Embryonic facial prominence (tissue), 1 donor: ENCODE results near the gene HPRT1.
A peak's percentile ranks its signal among the peaks of the same experiment; 100 is the strongest.
"Not testable (repeated sequence)": the region's sequence is repeated elsewhere in the genome, so short reads cannot be mapped to it uniquely, and the experiment has no call there.

Source experiments
- DNase-seq: peaks from one replicate; pipeline ENCODE4 v3.0.0-alpha.2; 2016; ENCODE audit errors: extremely low spot score

Gene HPRT1, protein sequence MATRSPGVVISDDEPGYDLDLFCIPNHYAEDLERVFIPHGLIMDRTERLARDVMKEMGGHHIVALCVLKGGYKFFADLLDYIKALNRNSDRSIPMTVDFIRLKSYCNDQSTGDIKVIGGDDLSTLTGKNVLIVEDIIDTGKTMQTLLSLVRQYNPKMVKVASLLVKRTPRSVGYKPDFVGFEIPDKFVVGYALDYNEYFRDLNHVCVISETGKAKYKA

DNA sequence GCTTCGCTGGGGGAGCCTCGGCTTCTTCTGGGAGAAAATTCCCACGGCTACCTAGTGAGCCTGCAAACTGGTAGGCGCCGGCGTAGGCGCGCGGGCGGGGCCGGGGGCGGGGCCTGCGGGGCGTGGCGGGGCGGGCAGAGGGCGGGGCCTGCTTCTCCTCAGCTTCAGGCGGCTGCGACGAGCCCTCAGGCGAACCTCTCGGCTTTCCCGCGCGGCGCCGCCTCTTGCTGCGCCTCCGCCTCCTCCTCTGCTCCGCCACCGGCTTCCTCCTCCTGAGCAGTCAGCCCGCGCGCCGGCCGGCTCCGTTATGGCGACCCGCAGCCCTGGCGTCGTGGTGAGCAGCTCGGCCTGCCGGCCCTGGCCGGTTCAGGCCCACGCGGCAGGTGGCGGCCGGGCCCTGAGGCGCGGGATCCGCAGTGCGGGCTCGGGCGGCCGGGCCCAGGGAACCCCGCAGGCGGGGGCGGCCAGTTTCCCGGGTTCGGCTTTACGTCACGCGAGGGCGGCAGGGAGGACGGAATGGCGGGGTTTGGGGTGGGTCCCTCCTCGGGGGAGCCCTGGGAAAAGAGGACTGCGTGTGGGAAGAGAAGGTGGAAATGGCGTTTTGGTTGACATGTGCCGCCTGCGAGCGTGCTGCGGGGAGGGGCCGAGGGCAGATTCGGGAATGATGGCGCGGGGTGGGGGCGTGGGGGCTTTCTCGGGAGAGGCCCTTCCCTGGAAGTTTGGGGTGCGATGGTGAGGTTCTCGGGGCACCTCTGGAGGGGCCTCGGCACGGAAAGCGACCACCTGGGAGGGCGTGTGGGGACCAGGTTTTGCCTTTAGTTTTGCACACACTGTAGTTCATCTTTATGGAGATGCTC is at the start of gene HPRT1:
HPRT1 (plus strand) TSS at position 161 of the 857 bp plus-strand sequence; CDS start at position 308, 147 bp downstream.
- peak; percentile 51 for DNase-seq

DNA sequence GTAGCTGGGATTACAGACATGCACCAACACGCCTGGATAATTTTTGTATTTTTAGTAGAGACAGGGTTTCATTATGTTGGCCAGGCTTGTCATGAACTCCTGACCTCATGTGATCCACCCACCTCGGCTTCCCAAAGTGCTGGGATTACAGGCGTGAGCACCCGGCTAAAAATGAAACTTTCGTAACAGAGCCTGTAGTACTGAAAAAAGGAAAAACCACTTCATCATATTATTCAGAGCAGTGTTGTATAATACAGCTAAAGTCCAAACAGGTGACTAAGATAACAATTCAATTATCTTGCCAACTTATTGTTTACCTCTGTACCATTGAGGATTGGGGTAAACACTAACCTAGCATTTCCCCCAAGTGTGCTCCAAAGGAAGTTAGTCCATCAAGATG is 43.9 kb upstream of the HPRT1 start:
- DNase-seq = no peak

DNA sequence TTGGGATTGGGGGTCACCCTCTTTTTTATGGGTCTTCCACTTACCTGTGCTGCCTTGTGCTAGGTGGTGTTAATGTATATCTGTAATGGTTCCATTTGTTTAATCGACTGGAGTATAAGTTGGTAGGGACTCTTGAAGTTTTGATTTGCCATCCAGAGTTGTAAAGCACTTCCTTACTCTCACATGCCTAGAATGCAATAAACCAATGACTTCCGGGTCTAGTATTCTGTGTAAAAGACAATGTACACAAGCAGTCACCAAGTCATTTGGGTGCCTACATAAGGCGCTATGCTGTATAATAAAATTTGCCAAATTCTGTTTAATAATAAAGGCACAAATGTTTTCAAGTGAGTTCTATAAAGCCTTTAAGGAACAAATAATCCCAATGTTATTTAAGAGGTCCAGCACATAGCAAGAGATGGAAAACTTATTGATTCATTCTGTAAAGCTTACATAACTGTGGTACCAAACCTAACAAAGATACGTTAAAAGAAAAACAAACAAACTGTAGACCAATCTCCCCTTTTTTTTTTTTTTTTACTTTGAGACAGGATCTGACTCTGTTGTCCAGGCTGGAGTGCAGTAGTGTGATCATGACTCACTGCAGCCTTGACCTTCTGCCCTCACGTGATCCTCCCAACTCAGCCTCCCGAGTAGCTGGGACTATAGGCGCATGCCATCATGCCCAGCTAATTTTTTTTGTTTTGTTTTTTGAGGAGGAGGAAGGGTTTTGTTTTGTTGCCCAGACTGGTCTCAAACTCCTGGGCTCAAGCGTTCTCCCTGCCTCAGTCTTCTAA is 41.5 kb upstream of the HPRT1 start:
- DNase-seq = no peak

DNA sequence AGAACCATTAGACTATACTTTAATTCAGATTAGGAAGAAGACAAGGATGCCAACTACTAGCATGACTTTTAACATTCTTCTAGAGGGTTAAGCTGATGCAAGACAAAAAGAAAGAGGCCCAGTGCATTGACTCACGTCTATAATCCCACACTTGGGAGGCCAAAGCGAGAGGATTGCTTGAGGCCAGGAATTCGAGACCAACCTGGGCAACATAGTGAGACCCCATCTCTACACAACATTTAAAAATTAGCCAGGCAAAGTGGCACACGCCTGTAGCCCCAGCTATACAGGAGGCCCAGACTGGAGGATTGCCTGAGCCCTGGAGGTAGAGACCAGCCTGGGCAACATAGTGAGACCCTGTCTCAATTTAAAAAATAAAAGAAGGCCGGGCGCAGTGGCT is 40.2 kb upstream of the HPRT1 start:
- no peak for DNase-seq

DNA sequence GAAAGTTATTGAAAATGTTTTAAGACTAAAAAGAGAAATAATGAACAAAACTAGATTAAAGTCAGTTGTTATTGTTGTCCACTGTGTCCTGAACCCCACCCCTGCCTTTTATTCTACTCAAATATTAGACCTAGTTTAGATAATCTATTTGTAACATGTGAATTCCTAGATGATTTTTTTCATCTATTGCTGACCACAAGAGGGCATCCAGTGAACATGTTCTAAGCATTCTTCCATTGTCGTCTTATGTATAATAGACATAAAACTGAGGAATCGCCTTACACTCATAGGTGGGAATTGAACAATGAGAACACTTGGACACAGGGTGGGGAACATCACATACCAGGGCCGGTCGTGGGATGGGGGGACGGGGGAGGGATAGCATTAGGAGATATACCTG is 36.4 kb upstream of the HPRT1 start:
- DNase-seq = no peak

DNA sequence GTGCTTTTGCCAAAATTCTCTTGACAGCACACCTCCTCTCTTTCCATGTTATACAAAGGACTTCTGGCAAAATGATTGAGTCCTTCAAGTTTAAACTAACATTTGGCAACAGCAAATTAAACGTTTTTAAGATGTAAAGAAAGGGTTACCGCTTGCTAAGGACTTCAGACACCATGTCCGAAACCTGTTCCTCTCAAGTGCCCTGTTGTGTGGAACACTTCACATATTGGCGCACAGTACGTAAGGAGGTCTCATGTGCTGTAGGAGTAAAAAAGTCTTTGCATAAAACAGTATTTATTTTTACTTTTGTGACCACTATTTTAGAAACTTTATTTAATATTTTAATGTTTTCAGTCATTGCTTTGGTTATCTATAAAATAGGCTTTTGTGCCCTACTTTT is 33.7 kb upstream of the HPRT1 start:
- DNase-seq = no peak

DNA sequence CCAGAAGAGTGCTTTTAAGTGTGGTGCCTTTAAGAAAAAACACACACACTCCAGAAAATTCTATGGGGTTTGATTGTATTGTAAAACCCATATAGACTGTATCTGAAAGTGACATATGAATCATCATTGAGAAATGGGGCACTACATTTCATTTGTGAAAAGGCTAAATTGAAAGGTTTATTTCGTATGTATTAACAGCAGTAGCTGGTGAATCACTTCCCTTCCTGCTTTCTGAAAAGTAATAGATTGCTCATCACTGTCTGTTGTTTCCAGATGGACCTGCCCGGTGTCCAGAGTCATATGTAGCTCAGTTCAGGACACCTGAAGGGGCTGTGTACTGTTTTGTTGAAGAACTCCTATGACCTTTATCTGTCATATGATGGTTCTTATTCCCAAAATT is 28.1 kb upstream of the HPRT1 start:
- DNase-seq = no peak

DNA sequence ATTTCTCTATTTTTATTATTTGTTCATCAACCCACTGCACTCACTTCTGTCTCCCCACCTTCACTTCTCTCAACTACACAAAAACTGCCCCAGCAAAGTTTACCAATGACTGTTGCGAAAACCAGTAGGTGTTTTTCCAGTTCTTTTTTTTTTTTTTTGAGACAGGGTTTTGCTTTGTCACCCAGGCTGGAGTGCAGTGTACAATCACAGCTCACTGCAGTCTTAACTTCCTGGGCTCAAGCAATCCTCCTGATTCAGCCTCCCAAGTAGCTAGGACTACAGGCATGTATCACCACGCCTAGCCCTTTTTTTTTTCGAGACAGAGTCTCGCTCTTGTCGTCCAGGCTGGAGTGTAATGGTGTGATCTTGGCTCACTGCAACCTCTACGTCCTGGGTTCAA is 24.1 kb upstream of the HPRT1 start:
- no peak for DNase-seq

DNA sequence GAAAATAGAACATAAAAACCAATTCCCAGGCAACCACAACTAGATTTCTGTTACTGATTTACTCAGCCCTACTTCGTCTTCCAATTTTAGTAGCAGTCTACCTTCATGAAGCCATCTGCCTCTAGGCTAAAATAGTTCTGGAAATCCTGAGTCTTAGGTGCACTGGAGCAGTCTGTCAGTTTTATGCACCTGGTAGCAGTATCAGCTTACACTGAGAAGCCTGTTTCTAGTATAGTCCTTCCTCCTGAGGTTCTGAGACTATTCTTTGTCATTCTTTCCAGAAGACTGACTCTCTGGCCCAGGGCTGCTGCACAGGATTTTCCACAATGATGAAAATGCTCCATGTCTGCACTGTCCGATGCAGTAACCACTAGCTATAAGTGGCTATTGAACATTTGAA is 16.9 kb upstream of the HPRT1 start:
- DNase-seq = no peak

DNA sequence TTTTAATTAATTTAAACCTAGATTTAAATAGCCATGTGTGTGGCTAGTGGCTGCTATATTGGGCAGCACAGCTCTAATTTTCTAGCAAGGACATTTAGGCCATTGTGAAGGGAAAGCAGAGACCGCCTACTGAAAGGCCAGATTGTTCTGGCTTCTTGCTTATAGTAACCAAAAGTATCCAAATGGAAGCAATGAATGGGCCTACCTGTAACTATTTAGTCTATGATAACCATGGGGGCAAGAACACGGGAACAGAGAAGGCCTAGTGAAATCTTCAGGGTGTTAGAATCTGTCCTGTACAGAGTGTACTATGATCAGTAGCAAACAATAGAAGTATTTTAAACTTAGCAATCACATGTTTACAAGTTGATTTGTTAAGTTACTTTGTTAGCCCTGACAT is 16.5 kb upstream of the HPRT1 start:
- no peak for DNase-seq

DNA sequence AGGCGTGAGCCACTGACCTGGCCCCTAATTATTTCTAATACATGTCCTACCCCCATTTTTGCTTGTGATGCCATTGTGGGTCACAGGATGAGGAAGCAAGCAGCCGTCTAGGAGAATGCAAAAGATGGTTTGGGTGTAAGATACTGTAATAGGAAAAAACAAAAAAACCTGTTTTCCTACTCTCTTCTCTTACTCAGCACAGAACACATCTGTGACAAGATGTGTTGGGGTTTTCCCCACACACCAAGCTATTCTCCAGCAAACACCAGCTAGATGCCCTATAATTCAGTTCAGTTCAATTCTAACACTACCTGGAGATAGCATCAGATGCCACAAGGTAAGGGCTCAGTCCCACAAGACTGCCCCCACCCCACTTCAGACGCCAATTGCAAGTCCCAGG is 15.3 kb upstream of the HPRT1 start:
- no peak for DNase-seq

DNA sequence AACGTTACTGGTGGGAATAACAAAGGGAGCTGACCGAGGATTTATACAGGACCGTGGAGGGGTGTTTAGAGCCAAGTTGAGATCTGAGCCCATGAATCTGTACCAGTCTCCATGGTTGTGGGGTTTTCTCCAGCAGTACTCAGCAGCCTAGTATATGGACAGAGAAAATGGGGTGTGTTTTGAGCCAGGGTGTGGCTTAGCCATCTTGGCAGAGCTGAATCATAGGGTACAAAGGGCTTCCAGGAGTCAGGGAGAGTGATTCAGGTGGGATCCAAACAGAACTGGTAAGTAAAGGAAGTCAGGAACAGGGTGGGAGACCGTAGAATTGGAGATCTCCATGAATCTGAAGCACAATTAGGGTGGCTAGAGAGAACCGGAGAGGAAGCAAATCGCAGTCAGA is 7.4 kb upstream of the HPRT1 start:
- no peak for DNase-seq

DNA sequence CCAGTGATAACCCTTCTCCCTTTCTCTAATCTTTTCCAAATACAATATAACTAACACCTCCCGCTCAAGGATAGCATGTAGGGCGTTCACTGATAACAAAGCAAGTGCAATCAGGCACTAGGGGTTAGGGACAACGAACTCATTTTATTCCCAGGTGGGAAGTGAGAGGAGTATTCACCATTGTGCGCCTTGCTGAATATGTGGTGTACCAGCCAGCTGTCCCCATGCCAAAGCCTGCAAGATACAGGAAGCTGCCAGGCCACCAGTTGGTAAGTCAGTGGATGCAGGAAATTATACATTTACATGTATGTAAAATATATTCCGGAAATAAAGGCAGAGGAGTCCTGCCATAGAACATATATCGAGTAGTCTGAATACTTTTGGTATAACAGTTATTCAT is 6.3 kb upstream of the HPRT1 start:
- DNase-seq = no peak

DNA sequence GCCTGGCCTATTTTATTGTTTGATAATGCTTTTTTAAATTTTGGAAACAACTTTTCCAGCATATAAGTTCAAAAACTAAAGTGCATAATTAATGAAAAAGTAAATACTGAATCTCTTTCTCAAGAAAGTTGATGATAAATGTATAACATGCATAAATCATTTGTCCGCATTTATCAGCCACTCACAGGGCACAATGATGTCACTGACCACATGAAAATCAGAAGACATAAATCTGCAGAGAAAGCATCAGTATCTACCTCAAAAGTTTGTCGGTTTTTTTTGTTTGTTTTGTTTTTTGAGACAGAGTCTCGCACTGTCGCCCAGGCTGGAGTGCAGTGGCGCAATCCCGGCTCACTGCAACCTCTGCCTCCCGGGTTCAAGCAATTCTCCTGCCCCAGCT is 5.5 kb upstream of the HPRT1 start:
- DNase-seq = no peak

DNA sequence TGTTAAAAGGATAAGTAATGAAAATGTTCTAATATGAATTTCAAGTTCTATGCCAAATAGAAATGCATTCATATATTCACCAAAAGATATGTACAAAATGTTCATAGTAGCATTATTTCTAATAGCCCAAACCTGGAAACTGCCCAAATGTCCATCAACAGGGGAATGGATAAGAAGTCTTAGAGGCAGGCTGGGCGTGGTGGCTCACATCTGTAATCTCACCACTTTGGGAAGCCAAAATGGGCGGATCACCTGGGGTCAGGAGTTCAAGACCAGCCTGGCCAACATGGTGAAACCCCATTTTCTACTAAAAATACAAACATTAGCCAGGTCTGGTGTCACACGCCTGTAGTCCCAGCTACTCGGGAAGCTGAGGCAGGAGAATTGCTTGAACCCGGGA is 2.3 kb upstream of the HPRT1 start:
- DNase-seq = no peak

DNA sequence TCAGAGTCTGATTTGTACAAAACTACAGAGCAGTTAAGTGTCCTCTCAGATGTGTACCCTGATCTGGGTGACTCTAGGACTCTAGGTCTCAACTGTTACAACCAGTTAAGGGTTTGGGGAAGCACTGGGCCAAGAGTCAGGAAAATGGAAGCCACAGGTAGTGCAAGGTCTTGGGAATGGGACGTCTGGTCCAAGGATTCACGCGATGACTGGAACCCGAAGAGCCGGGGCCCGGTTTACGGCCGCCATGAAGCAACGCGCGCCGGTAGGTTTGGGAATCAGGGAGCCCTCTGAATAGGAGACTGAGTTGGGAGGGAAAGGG is 321 bp upstream of the HPRT1 start:
- no peak for DNase-seq

DNA sequence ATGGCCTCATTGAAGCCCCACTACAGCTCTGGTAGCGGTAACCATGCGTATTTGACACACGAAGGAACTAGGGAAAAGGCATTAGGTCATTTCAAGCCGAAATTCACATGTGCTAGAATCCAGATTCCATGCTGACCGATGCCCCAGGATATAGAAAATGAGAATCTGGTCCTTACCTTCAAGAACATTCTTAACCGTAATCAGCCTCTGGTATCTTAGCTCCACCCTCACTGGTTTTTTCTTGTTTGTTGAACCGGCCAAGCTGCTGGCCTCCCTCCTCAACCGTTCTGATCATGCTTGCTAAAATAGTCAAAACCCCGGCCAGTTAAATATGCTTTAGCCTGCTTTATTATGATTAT is 876 bp downstream of the HPRT1 start:
- no peak for DNase-seq

DNA sequence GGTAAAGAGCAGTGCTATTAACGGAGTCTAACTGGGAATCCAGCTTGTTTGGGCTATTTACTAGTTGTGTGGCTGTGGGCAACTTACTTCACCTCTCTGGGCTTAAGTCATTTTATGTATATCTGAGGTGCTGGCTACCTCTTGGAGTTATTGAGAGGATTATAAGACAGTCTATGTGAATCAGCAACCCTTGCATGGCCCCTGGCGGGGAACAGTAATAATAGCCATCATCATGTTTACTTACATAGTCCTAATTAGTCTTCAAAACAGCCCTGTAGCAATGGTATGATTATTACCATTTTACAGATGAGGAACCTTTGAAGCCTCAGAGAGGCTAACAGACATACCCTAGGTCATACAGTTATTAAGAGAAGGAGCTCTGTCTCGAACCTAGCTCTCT is 1.5 kb downstream of the HPRT1 start:
- no peak for DNase-seq

DNA sequence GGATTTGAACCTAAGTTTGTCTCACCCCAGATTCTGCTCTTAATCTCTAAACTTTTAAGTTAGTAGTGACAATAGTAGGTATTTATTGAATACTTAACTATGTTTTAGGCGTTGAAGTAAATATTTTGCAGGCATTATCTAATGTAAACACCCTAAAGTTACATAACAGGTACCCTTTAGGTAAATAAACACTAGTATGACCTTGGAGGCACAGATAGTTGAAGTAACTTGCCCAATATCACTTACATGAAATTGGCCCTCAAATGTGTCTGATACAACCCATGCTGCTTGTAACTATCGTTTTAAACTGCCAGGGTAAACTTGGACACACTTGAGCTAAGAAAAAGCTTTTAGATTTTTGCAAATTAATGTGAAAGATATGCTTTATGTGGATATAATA is 3.0 kb downstream of the HPRT1 start:
- no peak for DNase-seq

DNA sequence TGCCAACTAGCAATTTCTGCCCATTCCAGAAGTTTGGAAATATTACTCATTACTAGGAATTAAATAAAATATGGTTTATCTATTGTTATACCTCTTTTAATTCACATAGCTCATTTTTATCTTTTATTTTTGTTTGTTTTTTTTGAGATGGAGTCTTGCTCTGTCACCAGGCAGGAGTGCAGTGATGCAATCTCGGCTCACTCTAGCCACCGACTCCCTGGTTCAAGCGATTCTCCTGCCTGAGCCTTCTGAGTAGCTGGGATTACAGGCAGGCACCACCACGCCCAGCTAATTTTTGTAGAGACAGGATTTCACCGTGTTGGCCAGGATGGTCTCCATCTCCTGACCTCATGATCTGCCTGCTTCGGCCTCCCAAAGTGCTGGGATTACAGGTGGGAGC is 4.5 kb downstream of the HPRT1 start:
- not testable (repeated sequence) for DNase-seq

DNA sequence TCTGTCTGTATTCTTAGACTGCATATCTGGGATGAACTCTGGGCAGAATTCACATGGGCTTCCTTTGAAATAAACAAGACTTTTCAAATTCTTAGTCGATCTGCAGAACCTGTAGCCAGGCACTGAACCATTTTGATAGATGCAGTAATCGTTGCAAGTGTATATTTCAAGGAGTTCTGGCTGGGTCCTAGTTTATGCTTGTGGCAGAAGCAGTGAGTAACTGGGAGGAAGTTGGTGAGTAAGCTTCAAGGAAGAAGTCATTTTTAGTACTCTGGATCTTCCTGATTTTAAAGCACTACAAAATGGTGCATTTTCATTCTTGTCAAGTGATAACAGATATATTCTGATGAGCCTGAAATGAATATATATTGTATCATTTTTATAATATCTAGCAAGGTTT is 9.5 kb downstream of the HPRT1 start:
- no peak for DNase-seq

DNA sequence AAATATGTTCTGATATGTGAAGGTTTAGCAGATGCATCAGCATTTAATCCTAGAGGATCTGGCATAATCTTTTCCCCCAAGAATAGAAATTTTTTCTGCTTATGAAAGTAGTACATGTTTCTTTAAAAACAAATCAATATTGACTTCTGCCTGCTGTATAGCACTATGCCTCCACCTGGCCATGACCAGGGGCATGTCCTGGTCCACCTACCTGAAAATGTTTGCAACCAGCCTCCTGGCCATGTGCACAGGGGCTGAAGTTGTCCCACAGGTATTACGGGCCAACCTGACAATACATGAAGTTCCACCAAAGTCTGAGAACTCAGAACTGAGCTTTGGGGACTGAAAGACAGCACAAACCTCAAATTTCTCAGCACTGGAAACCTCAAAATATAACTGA is 10.0 kb downstream of the HPRT1 start:
- no peak for DNase-seq

DNA sequence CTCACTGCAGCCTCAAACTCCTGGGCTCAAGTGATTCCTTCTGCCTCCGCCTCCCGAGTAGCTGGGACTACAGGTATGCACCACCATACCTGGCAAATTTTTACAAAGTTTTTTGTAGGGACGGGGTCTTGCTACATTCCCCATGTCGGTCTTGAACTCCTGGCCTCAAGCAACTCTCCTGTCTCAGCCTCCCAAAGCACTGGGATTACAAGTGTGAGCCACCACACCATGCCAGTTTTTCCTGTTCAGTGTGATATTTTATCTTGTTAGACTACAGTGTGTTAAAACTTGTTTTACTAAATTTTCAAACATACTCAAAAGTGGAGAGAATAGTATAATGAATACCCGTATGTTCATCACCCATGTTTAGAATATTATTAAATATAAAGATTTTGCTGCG is 12.1 kb downstream of the HPRT1 start:
- no peak for DNase-seq
